Loucy (cell line): ENCODE measurements around the gene CHST7.

ENCODE experiments used
- H2AFZ ChIP-seq: fragments of 200-600 bp; sonication (generic); 2 replicates; pipeline ENCODE4 v1.6.0; 2016; ENCODE audit warnings: antibody characterized with exemption, mild to moderate bottlenecking, low read length, moderate library complexity
- H3F3A ChIP-seq: fragments of 200-600 bp; 2 replicates; pipeline ENCODE4 v1.6.0; 2016; ENCODE audit warnings: antibody characterized with exemption, low read depth, mild to moderate bottlenecking
- H3K27me3 ChIP-seq: fragments of 200-600 bp; sonication (generic); 2 replicates; pipeline ENCODE4 v1.6.1; 2014; ENCODE audit warnings: low read length, mild to moderate bottlenecking; ENCODE audit not compliant: insufficient read depth, poor library complexity, severe bottlenecking
- H3K36me3 ChIP-seq: fragments of 200-600 bp; sonication (generic); 2 replicates; pipeline ENCODE4 v1.6.1; 2016; ENCODE audit warnings: low read length; ENCODE audit not compliant: insufficient read depth
- H3K4me1 ChIP-seq: fragments of 200-600 bp; sonication (generic); 2 replicates; pipeline ENCODE4 v1.5.1; 2014; ENCODE audit warnings: low read length, mild to moderate bottlenecking; ENCODE audit not compliant: insufficient read depth, poor library complexity, severe bottlenecking
- H3K4me2 ChIP-seq: fragments of 200-600 bp; sonication (generic); 2 replicates; pipeline ENCODE4 v1.6.0; 2014; ENCODE audit warnings: antibody characterized with exemption, low read length, low read depth, mild to moderate bottlenecking; ENCODE audit not compliant: poor library complexity, severe bottlenecking
- H3K4me3 ChIP-seq: fragments of 200-600 bp; sonication (generic); 2 replicates; pipeline ENCODE4 v1.5.1; 2014; ENCODE audit warnings: low read length, mild to moderate bottlenecking, mixed read lengths; ENCODE audit not compliant: poor library complexity, severe bottlenecking
- H3K79me2 ChIP-seq: fragments of 200-600 bp; sonication (generic); 2 replicates; pipeline ENCODE4 v1.6.1; 2014; ENCODE audit warnings: low read length; ENCODE audit not compliant: insufficient read depth
- H3K9ac ChIP-seq: fragments of 200-600 bp; sonication (generic); 2 replicates; pipeline ENCODE4 v1.6.0; 2014; ENCODE audit warnings: mild to moderate bottlenecking, low read depth, low read length, moderate library complexity; ENCODE audit not compliant: poor library complexity, severe bottlenecking
- H3K9me2 ChIP-seq: fragments of 200-600 bp; sonication (generic); replicated peaks from 2 replicates; pipeline ENCODE4 v1.6.1; 2016; ENCODE audit warnings: low read depth, low read length, mixed read lengths
- H3K9me3 ChIP-seq: fragments of 200-600 bp; sonication (generic); 2 replicates; pipeline ENCODE4 v1.6.1; 2014; ENCODE audit warnings: mild to moderate bottlenecking, antibody characterized with exemption, low read length, low read depth; ENCODE audit not compliant: insufficient read depth
- H4K20me1 ChIP-seq: fragments of 200-600 bp; sonication (generic); 2 replicates; pipeline ENCODE4 v1.6.0; 2014; ENCODE audit warnings: antibody characterized with exemption, low read length, mild to moderate bottlenecking; ENCODE audit not compliant: insufficient read depth, poor library complexity, severe bottlenecking
- CTCF ChIP-seq: fragments of 200-600 bp; sonication (generic); conservative IDR thresholded peaks from 2 replicates; pipeline ENCODE4 v1.5.1; 2014; ENCODE audit warnings: mild to moderate bottlenecking, antibody characterized with exemption, low read length
- EZH2phosphoT487 ChIP-seq: fragments of 200-600 bp; IDR thresholded peaks from 2 replicates; pipeline ENCODE4 v1.6.1; 2018; ENCODE audit warnings: antibody characterized with exemption, mild to moderate bottlenecking, moderate library complexity, borderline replicate concordance

The CHST7 gene

GRCh38 chrX:46637938-46638337 is 64.4 kb downstream of the CHST7 start:
- Histone ChIP-seq H3F3A (no peaks in the 10 kb centered on the region), H3K79me2 (no peaks in the 10 kb centered on the region), H3K9me2 (no peaks in the 10 kb centered on the region), H3K27me3 (no peaks in the 10 kb centered on the region), H3K4me1 (no peaks in the 10 kb centered on the region), H3K4me3 (no peak overlapping the region), H3K4me2 (no peak overlapping the region), H4K20me1 (no peaks in the 10 kb centered on the region), H3K36me3 (no peaks in the 10 kb centered on the region), H3K9me3 (no peaks in the 10 kb centered on the region), H2AFZ (no peak overlapping the region), H3K9ac (no peak overlapping the region)
- TF ChIP-seq EZH2phosphoT487 (no peak), CTCF (no peak)

GRCh38 chrX:46642145-46642544 is 68.6 kb downstream of the CHST7 start:
- Histone ChIP-seq H3K27me3 (no peaks in the 10 kb centered on the region), H3K9ac (no peak overlapping the region), H3K4me1 (no peaks in the 10 kb centered on the region), H3K79me2 (no peaks in the 10 kb centered on the region), H3K36me3 (no peaks in the 10 kb centered on the region), H4K20me1 (no peaks in the 10 kb centered on the region), H3K9me3 (no peaks in the 10 kb centered on the region), H3F3A (no peaks in the 10 kb centered on the region), H3K4me2 (no peak overlapping the region), H3K4me3 (no peak overlapping the region), H2AFZ (no peak overlapping the region), H3K9me2 (no peaks in the 10 kb centered on the region)
- TF ChIP-seq CTCF (peak; percentile 48), EZH2phosphoT487 (no peak)

GRCh38 chrX:46643636-46644035 is 70.1 kb downstream of the CHST7 start:
- Histone ChIP-seq H3K9me2 (no peaks in the 10 kb centered on the region), H3K4me3 (no peak overlapping the region), H3K9me3 (no peaks in the 10 kb centered on the region), H3K4me2 (no peak overlapping the region), H3K4me1 (no peaks in the 10 kb centered on the region), H3K36me3 (no peaks in the 10 kb centered on the region), H3F3A (no peaks in the 10 kb centered on the region), H4K20me1 (no peaks in the 10 kb centered on the region), H2AFZ (no peak overlapping the region), H3K79me2 (no peaks in the 10 kb centered on the region), H3K9ac (no peak overlapping the region), H3K27me3 (no peaks in the 10 kb centered on the region)
- TF ChIP-seq CTCF (no peak), EZH2phosphoT487 (no peak)
